Measurements from ENCODE around the gene TMEM163.

TMEM163 gene

DNA sequence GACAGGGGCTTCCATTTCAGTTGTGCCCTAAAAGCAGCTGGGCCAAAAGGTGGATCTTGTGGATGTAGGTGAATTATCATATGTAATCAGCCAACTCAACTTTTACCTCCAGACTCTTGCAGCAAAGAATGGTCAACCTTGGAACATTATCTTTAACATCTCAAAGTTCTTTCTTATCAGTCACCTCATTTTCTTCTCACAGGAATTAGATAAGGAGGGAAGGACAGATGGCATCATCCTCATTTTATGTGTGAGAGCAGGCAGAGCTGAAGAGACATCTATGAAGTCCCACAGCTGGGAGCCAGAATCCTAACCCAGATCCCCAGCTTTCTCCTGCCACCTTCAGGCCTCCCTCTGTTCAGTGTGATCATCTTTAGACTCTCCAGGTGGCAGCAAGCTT is 282.9 kb downstream of the TMEM163 start:
- no peak overlapping the region for H3K27ac Mint-ChIP-seq

DNA sequence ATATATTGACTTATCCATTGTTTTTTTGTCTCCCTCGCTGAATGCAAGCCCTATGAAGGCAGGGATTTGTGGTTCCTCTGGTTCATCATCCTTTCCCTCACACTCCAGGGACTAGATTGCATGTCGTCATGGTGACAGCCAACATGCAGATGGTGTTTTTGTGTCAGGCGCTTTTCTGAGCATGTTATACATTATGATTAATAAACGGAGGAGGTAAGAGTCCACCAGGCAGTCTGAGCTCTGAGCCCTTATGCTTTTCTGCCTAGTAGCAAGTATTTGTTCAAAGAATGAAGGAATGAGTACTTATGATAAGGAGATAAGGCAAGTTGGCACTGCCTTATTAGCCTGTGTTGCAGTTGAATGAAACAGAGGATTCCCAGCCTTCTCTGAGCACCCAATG is 283.3 kb downstream of the TMEM163 start:
- H3K4me3 Mint-ChIP-seq: no peak overlapping the region
- H3K27ac Mint-ChIP-seq: no peak overlapping the region
- H3K4me1 Mint-ChIP-seq (ENCODE audit: low read depth): no peaks in the 10 kb centered on the region
- no peaks in the 10 kb centered on the region for H3K9me3 Mint-ChIP-seq (ENCODE audit: low read depth)
- peaks cover 9% of the 10 kb centered on the region for H3K36me3 Mint-ChIP-seq
- H3K27me3 Mint-ChIP-seq: no peaks in the 10 kb centered on the region

More for the DNA sequence above, 282.9 kb downstream of the TMEM163 start:
- Mint-ChIP-seq H3K9me3 (ENCODE audit: low read depth) (no peaks in the 10 kb centered on the region), H3K36me3 (peaks cover 9% of the 10 kb centered on the region), H3K27me3 (no peaks in the 10 kb centered on the region), H3K4me3 (no peak overlapping the region), H3K4me1 (ENCODE audit: low read depth) (no peaks in the 10 kb centered on the region)

DNA sequence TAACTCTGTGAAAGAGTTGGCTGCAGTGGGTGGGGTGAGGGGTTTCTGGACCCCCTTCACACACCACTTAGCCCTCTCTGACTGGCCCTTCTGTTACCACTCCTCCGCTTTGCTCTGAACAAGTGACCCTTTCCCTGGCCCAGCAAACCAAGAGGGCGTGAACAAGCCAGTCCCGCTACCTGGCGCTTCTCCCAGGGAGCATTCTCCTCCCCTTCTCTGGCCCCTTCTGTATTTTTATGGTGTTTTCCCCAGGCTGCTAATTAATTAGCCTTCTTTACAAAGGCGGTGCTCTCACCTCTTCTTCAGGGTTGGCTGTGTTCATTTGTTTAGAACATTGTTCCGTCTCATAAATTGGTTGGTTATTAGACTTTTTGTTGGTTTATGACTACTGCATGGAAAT is 284.8 kb downstream of the TMEM163 start:
- Mint-ChIP-seq H3K4me3 (no peak overlapping the region), H3K27ac (no peak overlapping the region), H3K4me1 (ENCODE audit: low read depth) (no peaks in the 10 kb centered on the region), H3K36me3 (peaks cover 9% of the 10 kb centered on the region), H3K9me3 (ENCODE audit: low read depth) (no peaks in the 10 kb centered on the region), H3K27me3 (no peaks in the 10 kb centered on the region)

DNA sequence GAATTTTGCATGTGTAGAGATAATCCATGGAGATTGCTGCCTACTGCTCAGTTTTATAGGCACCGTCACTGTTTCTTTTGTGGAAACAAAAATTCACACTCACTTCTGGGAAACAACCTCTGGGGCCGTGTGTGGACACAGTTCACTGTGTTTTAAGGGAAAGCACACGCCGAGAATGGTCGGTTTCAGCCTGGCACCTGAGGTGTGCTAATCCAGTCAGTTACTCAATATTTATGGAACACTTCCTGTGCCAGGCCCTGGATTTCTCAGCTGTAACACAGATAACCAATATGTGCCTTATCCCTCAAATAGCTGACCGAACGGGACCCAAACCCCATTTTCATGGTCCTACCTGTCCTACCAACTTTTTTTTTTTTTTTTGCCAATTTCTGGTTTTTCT is 285.3 kb downstream of the TMEM163 start:
- Mint-ChIP-seq H3K9me3 (ENCODE audit: low read depth) (no peaks in the 10 kb centered on the region), H3K27ac (no peak overlapping the region), H3K36me3 (peaks cover 10% of the 10 kb centered on the region), H3K27me3 (no peaks in the 10 kb centered on the region), H3K4me3 (no peak overlapping the region), H3K4me1 (ENCODE audit: low read depth) (no peaks in the 10 kb centered on the region)

DNA sequence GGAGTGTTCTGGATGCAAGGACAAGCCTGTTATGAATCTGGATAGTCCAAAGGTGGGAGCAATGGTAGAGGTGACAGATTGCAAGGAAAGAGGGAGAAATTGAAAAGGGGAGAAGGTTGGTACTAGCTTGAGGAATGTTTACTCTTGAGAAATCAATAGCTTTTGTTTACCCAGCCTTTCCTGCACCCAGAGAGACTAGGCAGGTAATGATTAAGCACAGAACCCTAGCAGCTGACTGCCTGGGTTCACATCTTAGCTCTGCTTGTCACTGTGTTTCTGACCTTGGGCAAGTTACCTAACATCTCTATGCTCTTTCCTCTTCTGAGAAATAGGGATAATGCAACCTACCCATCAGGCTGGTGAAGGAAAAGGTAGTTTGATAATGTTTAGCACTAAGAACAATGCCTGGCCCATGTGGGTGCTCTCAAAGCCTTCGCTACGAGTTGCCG is 286.3 kb downstream of the TMEM163 start:
- no peaks in the 10 kb centered on the region for H3K9me3 Mint-ChIP-seq (ENCODE audit: low read depth)
- no peak overlapping the region for H3K27ac Mint-ChIP-seq
- no peaks in the 10 kb centered on the region for H3K27me3 Mint-ChIP-seq
- no peaks in the 10 kb centered on the region for H3K4me1 Mint-ChIP-seq (ENCODE audit: low read depth)
- H3K36me3 Mint-ChIP-seq: peaks cover 11% of the 10 kb centered on the region
- no peak overlapping the region for H3K4me3 Mint-ChIP-seq

DNA sequence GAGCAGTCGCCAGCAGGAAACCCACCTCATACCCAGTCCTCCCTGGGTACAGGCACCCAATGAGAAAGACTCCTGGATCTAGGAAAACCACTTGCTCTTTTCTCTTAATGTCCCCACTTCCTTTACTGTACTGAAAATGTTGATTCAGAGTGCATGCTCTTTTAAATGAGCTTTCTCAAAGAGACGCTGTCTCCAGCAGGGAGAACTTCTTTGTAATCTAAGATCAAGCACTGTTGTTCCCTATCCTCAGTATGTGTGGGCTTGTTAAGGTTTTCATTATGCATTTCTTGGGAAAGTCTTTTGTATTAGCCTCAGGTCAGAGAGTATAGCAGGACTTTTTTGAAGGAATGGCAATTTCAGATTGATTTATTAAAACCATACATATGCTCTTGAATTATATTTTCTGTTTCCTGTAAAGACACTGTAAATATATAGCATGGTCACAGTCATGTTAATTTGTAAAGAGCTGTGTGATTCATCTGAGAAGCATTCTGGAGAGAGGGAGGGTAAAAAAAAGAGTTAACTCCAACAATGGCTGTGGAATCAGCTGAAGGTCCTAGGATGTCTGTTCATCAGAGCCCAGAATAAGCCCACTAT is 286.9 kb downstream of the TMEM163 start:
- peaks cover 11% of the 10 kb centered on the region for H3K36me3 Mint-ChIP-seq
- no peak overlapping the region for H3K27ac Mint-ChIP-seq
- no peak overlapping the region for H3K4me3 Mint-ChIP-seq
- H3K4me1 Mint-ChIP-seq (ENCODE audit: low read depth): no peaks in the 10 kb centered on the region
- no peaks in the 10 kb centered on the region for H3K9me3 Mint-ChIP-seq (ENCODE audit: low read depth)
- no peaks in the 10 kb centered on the region for H3K27me3 Mint-ChIP-seq

DNA sequence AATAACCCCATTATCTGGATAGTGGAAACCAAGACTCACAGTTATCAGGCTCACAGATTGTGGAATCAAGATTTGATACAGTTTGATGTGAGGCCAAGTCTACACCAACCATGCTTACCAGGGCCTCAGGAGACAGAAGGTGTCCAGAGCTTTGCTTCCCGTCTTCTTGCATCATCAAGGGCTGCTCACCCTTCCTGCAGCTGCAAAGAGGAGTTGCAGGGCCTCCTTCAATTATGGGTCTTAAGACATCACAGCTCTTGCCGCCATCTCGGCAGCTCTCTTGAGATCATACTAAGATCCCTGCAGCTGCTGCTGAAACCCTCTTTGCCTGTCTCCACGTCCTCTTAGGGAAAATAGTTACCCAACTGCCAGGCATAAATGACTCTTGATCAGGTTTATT is 288.9 kb downstream of the TMEM163 start:
- H3K36me3 Mint-ChIP-seq: peaks cover 11% of the 10 kb centered on the region
- H3K27me3 Mint-ChIP-seq: no peaks in the 10 kb centered on the region
- H3K27ac Mint-ChIP-seq: no peak overlapping the region
- H3K4me1 Mint-ChIP-seq (ENCODE audit: low read depth): no peaks in the 10 kb centered on the region
- H3K4me3 Mint-ChIP-seq: no peak overlapping the region
- no peaks in the 10 kb centered on the region for H3K9me3 Mint-ChIP-seq (ENCODE audit: low read depth)

DNA sequence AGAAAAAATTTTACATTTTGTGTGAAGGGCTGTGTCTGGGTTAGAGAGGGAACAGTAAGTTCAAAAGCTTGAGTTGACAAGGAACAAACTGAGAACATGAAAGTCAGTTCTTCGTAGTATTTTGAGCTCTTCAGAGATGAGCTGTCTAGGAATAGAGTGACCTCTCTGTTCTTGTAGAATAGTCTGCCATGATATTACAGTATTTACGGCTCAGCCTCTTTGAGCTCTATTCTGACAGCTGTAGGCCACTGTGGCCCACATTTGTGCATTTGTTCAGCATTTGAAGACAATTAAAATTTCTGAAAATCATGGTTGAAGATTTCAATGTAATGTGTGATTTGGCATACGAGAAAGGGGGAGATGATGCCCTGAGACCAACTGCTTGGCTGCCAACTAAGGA is 292.1 kb downstream of the TMEM163 start:
- Mint-ChIP-seq H3K27ac (no peak overlapping the region), H3K4me1 (ENCODE audit: low read depth) (no peaks in the 10 kb centered on the region), H3K36me3 (peaks cover 9% of the 10 kb centered on the region)

DNA sequence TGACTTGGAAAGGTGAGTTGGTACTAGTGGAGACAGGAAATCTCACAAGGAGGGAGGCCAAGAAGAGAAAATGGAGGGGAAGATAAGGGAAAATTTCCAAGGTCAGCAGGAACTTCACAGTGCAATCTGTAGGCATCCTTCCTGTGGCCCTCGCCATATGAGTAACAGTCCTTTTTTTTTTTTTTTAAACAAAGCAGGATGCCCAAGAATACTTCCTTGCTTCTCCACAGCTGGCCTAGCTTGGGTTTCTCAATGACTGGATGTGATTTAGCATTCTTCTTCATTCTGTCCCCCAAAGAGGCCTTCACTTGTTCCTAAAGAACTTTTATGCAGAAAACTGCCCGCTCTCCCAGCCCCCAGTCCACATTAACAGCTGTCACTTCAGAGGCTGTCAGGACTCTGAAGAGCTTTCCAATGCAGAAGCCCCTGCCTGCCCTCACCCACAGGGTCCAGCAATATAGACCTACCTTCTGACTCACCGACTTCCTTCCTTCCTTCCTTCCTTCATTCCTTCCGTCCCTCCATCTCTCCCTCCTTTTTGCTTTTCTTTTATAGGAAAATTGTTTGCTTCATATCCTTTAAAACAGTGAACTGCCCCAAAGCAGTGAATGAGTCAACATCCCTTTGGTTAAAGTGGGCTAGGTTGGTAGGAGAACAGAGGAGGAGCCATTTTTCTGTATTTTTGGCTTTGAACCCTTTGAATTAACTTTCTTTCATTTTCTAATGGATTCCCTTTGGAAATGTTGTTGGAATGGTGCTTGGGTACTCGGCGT is 292.9 kb downstream of the TMEM163 start:
- no peaks in the 10 kb centered on the region for H3K4me1 Mint-ChIP-seq (ENCODE audit: low read depth)
- no peak overlapping the region for H3K27ac Mint-ChIP-seq
- no peaks in the 10 kb centered on the region for H3K9me3 Mint-ChIP-seq (ENCODE audit: low read depth)
- H3K36me3 Mint-ChIP-seq: peaks cover 8% of the 10 kb centered on the region
- no peak overlapping the region for H3K4me3 Mint-ChIP-seq
- H3K27me3 Mint-ChIP-seq: no peaks in the 10 kb centered on the region

More for the DNA sequence above, 292.1 kb downstream of the TMEM163 start:
- no peak overlapping the region for H3K4me3 Mint-ChIP-seq
- H3K27me3 Mint-ChIP-seq: no peaks in the 10 kb centered on the region
- no peaks in the 10 kb centered on the region for H3K9me3 Mint-ChIP-seq (ENCODE audit: low read depth)

DNA sequence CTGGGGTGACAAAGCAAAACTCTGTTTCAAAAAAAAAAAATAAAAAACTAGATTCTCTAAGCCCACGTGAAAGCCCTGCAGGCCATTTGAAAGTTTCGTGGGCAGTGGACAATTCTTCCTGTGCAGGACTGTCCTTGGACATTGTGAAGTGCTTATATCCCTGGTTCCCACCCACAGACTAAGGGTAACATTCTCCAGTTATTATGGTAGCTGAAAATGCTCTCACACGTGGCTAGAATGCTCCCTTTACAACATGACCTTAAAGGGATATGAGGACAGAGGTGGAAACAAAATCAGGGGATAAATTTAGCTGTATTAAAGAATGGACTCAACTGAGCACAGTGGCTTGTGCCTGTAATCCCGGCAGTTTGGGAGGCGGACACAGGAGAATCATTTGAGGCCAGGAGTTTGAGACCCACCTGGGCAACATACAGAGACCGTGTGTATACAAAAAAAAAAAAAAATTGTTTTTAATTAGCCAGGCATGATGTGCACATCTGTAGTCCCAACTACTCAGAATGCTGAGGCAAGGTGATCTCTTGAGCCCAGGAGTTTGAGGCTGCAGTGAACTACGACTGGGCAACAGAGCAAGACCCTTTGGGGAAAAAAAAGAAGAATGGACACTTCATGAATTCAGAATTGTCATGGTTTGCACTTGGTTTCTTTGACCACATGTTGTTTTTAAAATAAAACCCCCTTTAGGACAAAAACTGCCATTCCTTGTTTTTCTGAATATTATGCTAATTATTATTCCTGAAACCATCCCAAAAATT is 297.1 kb downstream of the TMEM163 start:
- H3K27ac Mint-ChIP-seq: no peak overlapping the region
- H3K4me3 Mint-ChIP-seq: no peak overlapping the region
- no peaks in the 10 kb centered on the region for H3K9me3 Mint-ChIP-seq (ENCODE audit: low read depth)
- peaks cover 7% of the 10 kb centered on the region for H3K36me3 Mint-ChIP-seq
- H3K27me3 Mint-ChIP-seq: no peaks in the 10 kb centered on the region
- no peaks in the 10 kb centered on the region for H3K4me1 Mint-ChIP-seq (ENCODE audit: low read depth)

DNA sequence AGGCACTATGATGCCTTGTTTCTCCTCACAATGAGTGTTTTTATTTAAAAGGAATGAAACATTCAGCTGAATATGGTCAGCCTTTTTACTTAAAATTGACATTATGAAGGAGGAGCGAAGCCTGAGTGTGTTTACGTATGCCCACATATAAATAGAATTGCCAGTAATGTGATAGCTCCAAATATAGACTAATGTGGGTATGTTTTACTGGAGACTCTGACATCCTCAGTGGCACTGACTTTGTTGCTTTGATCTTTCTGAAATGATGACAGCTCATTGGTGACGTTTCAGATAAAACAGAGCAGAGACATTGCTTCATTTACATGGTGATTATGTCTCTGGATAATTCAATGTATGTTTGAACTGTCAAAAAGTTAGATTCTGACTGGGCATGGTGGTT is 297.9 kb downstream of the TMEM163 start:
- peaks cover 9% of the 10 kb centered on the region for H3K36me3 Mint-ChIP-seq
- no peaks in the 10 kb centered on the region for H3K27me3 Mint-ChIP-seq
- H3K27ac Mint-ChIP-seq: no peak overlapping the region
- no peaks in the 10 kb centered on the region for H3K4me1 Mint-ChIP-seq (ENCODE audit: low read depth)
- no peaks in the 10 kb centered on the region for H3K9me3 Mint-ChIP-seq (ENCODE audit: low read depth)
- no peak overlapping the region for H3K4me3 Mint-ChIP-seq

DNA sequence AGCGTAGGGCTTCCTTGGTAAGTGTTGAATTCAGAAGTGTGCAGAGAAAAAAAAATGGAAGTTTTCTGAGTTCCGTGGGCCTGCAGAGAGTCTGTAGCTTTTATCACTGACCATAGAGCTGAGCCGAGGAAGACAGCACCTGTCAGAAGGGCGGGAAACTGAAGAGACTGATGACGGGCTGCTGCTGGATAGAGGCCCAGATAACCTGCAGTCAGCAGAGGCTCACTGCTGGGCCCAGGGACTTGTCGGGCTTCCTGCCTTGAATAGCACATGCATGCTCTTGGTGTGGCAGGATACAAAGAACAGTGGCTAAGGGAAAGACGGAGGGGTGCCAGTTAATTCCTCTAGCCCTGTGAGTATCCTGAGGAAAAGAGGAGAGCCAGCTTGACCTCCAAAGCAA is 298.5 kb downstream of the TMEM163 start:
- Mint-ChIP-seq H3K4me3 (no peak overlapping the region), H3K9me3 (ENCODE audit: low read depth) (no peaks in the 10 kb centered on the region), H3K27ac (no peak overlapping the region), H3K27me3 (no peaks in the 10 kb centered on the region), H3K36me3 (peaks cover 9% of the 10 kb centered on the region), H3K4me1 (ENCODE audit: low read depth) (no peaks in the 10 kb centered on the region)

DNA sequence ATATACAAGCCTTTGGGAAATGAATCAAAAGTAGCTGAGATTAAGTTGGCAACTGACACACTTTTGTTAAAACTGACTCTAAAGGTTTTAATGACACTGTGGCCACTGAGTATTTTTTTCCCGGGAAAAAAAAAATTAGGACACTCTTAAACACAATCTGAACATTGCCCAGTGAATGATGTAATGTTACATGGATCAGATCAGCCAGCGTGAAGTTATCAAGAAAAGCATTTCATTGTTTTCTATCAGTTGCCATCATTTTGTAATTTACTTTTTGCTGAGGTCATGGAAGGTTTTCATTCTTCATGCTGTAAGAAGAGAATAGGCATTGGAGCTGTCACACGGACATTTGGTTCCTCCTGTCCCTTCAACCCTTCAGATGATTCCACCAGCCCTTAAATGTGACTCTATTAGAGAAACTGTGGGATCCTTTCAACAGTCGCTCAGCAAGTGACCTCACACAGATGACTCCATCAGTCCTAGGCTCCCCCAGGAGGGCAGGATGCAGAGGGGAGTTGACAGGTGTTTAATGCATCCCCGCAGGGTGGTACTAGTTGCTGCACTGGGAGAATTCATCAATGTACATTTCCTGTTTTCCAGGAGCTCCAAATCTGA is 300.7 kb downstream of the TMEM163 start:
- H3K9me3 Mint-ChIP-seq (ENCODE audit: low read depth): no peaks in the 10 kb centered on the region
- H3K4me3 Mint-ChIP-seq: no peak overlapping the region
- H3K4me1 Mint-ChIP-seq (ENCODE audit: low read depth): no peaks in the 10 kb centered on the region
- H3K27ac Mint-ChIP-seq: no peak overlapping the region
- H3K36me3 Mint-ChIP-seq: peaks cover 4% of the 10 kb centered on the region
- no peaks in the 10 kb centered on the region for H3K27me3 Mint-ChIP-seq

DNA sequence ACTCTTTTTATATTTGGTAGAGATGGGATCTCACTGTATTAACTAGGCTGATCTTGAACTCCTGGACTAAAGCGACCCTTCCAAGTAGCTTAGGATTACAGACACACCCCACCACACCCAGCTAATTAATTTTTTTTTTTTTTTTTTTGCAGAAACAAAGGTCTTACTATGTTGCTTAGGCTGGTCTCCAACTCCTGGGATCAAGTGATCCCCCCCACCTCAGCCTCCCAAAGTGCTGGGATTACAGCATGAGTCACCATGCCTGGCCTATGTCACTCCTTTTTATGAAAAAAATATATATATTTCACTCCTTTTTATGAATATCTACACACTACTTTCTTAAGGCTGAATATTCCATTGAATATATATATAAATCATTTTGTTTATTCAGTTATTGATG is 302.2 kb downstream of the TMEM163 start:
- Mint-ChIP-seq H3K9me3 (ENCODE audit: low read depth) (no peaks in the 10 kb centered on the region), H3K4me1 (ENCODE audit: low read depth) (peaks cover 5% of the 10 kb centered on the region), H3K27ac (no peak overlapping the region), H3K4me3 (no peak overlapping the region), H3K27me3 (no peaks in the 10 kb centered on the region), H3K36me3 (peaks cover 4% of the 10 kb centered on the region)

DNA sequence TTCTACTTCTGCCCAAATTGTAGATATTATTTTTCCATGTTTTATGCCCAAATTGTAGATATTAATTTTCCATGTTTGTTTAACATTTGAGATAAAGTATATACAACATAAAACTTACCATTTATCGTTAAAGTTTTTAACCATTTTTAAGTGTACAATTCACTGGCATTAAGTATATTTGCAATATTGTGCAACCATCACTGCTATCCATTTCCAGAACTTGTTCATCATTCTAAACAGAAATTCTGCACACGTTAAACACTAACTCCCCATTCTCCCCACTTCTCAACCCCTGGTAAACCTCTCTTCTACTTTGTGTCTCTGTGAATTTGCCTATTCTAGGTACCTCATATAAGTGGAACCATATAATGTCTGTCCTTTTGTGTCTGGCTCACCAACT is 302.8 kb downstream of the TMEM163 start:
- H3K9me3 Mint-ChIP-seq (ENCODE audit: low read depth): no peaks in the 10 kb centered on the region
- no peaks in the 10 kb centered on the region for H3K27me3 Mint-ChIP-seq
- peaks cover 4% of the 10 kb centered on the region for H3K36me3 Mint-ChIP-seq
- no peak overlapping the region for H3K27ac Mint-ChIP-seq
- H3K4me3 Mint-ChIP-seq: no peak overlapping the region
- H3K4me1 Mint-ChIP-seq (ENCODE audit: low read depth): peaks cover 12% of the 10 kb centered on the region

Measured in activated naive CD8-positive, alpha-beta T cell (primary cell).